Measurements from ENCODE around the gene CT45A5. TPM values are rescaled to one million over a fixed set of nuclear protein-coding genes. Genes with fewer than 3 reads are reported as not detected.
"Not testable (repeated sequence)": the region's sequence is repeated elsewhere in the genome, so short reads cannot be mapped to it uniquely, and the experiment has no call there.

Gene CT45A5
- polyA plus RNA-seq, 2 of the 4 experiments (the other 2 are of a cell fraction) = 0.10 TPM; not detected in 1

DNA sequence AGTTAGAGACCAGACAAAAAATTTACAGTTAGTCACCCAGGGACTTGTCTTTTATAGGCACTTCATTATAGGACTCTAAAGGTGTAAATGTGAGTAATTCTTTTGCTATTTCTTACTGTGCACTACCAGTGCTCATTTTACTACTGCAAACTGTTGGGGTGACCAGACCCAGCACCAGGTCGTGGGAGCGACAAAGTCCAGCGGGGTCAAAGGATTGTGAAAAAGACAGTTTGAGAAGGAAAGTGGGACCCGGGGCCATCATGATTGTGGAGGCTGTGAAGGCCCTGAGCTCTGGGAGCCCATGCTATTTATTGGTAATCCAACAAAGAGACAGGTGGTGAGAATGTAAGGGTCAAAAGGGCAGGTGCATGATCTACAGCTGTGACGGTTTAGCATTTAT is 50.6 kb downstream of the CT45A5 start:
- POLR2A ChIA-PET; H3K4me2 ChIP-seq; H3K27ac ChIP-seq; DNase-seq (ENCODE audit: low read depth in 1 of 2, low spot score in 1 of 2); H3K4me3 ChIP-seq; H3K4me1 ChIP-seq; FAIRE-seq; CTCF ChIA-PET; ATAC-seq; H3K9me3 ChIP-seq: not testable (repeated sequence)
- 35% methylated on average over 5 of the region's 5 CpGs for WGBS (ENCODE audit: missing lambda C conversion rate)

Other genes starting within 250 kb of the CT45A5 start
- gene CT45A1, start 71.9 kb downstream of the CT45A5 start, polyA plus RNA-seq (2011; rRNA removed) = not detected in 2 replicates
- gene CT45A1, start 71.9 kb downstream of the CT45A5 start, polyA plus RNA-seq (2017; fragmentation: RNase III; extraction: RNeasy Plus Mini Kit Qiagen cat#74134 plus additional on column Dnase treatment) = not detected in 3 replicates
- 0.24 and 0.41 TPM in 2 replicates for gene CT45A3, start 17.3 kb downstream of the CT45A5 start, polyA plus RNA-seq (2011; rRNA removed)
- not detected in 3 replicates for gene CT45A3, start 17.3 kb downstream of the CT45A5 start, polyA plus RNA-seq (2017; fragmentation: RNase III; extraction: RNeasy Plus Mini Kit Qiagen cat#74134 plus additional on column Dnase treatment)
- gene CT45A6, start 17.3 kb upstream of the CT45A5 start, polyA plus RNA-seq (2011; rRNA removed) = not detected in 2 replicates
- gene CT45A6, start 17.3 kb upstream of the CT45A5 start, polyA plus RNA-seq (2017; fragmentation: RNase III; extraction: RNeasy Plus Mini Kit Qiagen cat#74134 plus additional on column Dnase treatment) = not detected in 3 replicates
- not detected in 2 replicates for gene CT45A2, start 34.5 kb upstream of the CT45A5 start, polyA plus RNA-seq (2011; rRNA removed)
- gene CT45A2, start 34.5 kb upstream of the CT45A5 start, polyA plus RNA-seq (2017; fragmentation: RNase III; extraction: RNeasy Plus Mini Kit Qiagen cat#74134 plus additional on column Dnase treatment) = not detected in 3 replicates
- not detected in 2 replicates for gene CT45A7, start 51.8 kb upstream of the CT45A5 start, polyA plus RNA-seq (2011; rRNA removed)
- gene CT45A7, start 51.8 kb upstream of the CT45A5 start, polyA plus RNA-seq (2017; fragmentation: RNase III; extraction: RNeasy Plus Mini Kit Qiagen cat#74134 plus additional on column Dnase treatment) = not detected in 3 replicates
- not detected in 2 replicates for gene CT45A8, start 69.0 kb upstream of the CT45A5 start, polyA plus RNA-seq (2011; rRNA removed)
- gene CT45A8, start 69.0 kb upstream of the CT45A5 start, polyA plus RNA-seq (2017; fragmentation: RNase III; extraction: RNeasy Plus Mini Kit Qiagen cat#74134 plus additional on column Dnase treatment) = not detected in 3 replicates
- not detected in 2 replicates for gene CT45A9, start 86.3 kb upstream of the CT45A5 start, polyA plus RNA-seq (2011; rRNA removed)
- not detected in 3 replicates for gene CT45A9, start 86.3 kb upstream of the CT45A5 start, polyA plus RNA-seq (2017; fragmentation: RNase III; extraction: RNeasy Plus Mini Kit Qiagen cat#74134 plus additional on column Dnase treatment)
- 0.16 and 0.22 TPM in 2 replicates for gene CT45A10, start 107.9 kb upstream of the CT45A5 start, polyA plus RNA-seq (2011; rRNA removed)
- not detected in 3 replicates for gene CT45A10, start 107.9 kb upstream of the CT45A5 start, polyA plus RNA-seq (2017; fragmentation: RNase III; extraction: RNeasy Plus Mini Kit Qiagen cat#74134 plus additional on column Dnase treatment)
- gene SAGE1, start 108.2 kb upstream of the CT45A5 start, polyA plus RNA-seq (2011; rRNA removed) = 0.06 and 0.09 TPM in 2 replicates
- gene SAGE1, start 108.2 kb upstream of the CT45A5 start, polyA plus RNA-seq (2017; fragmentation: RNase III; extraction: RNeasy Plus Mini Kit Qiagen cat#74134 plus additional on column Dnase treatment) = 0.03 to 0.05 TPM (median 0.04 TPM) in 3 replicates
- 26.1 and 35.6 TPM in 2 replicates for gene MMGT1, start 188.5 kb upstream of the CT45A5 start, polyA plus RNA-seq (2011; rRNA removed)
- 15.0 to 16.2 TPM (median 15.1 TPM) in 3 replicates for gene MMGT1, start 188.5 kb upstream of the CT45A5 start, polyA plus RNA-seq (2017; fragmentation: RNase III; extraction: RNeasy Plus Mini Kit Qiagen cat#74134 plus additional on column Dnase treatment)
- gene SLC9A6, start 199.9 kb upstream of the CT45A5 start, polyA plus RNA-seq (2011; rRNA removed) = 14.5 and 15.6 TPM in 2 replicates
- 10.4 to 12.2 TPM (median 12.1 TPM) in 3 replicates for gene SLC9A6, start 199.9 kb upstream of the CT45A5 start, polyA plus RNA-seq (2017; fragmentation: RNase III; extraction: RNeasy Plus Mini Kit Qiagen cat#74134 plus additional on column Dnase treatment)